Activated effector memory CD4-positive, alpha-beta T cell treated with anti-CD3 and anti-CD28 coated beads, Interleukin-2, amount 50 U/mL, for 16 hours (primary cell): ENCODE measurements around the gene NUDT12.
A peak's percentile ranks its signal among the peaks of the same experiment; 100 is the strongest.

Source experiments
- DNase-seq: peaks from one replicate; pipeline ENCODE4 v3.0.0-alpha.2; 2020

The NUDT12 gene

GRCh38 chr5:103562453-103563157 lies at the start of gene NUDT12:
NUDT12 (minus strand) TSS chr5:103562789; CDS start chr5:103560248, 2,541 bp downstream.
- DNase-seq, result peak; percentile 66

DNA sequence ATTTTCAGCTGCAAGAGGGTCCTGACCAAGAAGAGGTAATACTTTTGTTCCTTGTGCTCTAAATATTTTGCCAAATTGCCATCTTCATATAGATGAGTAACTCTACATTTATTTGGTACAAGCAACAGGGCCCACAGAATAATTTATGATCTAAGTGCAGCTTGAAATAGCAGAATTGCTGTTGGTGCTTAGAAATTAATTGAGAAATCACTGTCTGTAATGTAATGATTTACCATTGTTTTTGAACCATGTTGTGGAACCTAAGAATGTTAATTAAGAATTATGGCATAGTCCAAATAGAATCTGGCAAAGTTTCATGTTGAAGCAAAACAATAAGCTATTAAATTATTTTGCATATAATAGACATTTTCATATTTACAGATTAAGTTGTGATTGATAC lies 44.8 kb upstream of the NUDT12 start:
- DNase-seq, result no peak

DNA sequence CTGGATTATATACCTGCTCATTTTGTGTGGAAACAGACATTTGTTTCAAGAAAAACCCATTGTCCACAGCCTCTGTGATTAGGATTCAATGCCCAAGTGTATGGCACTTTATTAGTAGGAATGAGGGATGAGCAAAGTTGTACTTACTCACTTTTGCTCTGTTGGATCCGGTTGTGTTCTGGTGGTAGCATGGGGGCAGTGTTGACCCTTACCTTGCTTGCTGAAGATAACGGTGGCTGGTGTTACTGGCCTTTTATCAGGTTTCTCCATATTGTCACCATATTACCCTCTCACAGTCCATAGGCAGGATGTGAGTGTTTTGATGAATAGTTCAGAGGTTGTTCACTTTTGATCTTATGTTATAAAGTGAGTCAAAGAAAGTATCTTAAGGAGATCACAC lies 42.7 kb upstream of the NUDT12 start:
- DNase-seq, result no peak

GRCh38 chr5:103602438-103602837 lies 39.8 kb upstream of the NUDT12 start:
- no peak for DNase-seq

DNA sequence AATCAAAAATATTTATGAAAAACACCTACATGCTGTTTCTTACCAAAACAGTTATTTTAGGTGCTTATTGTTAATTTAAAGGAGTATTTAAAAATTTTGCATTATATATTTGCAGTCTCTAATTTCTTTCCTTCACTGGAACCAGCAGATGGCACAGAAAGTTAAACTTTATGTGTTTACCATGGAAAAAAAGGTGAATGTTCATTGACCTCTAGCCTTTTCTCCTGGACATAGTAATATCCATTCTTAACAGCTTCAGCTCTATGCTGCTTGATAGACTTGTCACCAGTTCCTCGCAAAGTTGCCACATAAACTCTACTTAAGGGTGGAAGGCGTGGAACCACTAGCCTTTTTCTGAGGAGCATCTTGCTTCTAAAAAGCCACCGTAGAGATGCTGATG lies 38.7 kb upstream of the NUDT12 start:
- DNase-seq, result no peak

DNA sequence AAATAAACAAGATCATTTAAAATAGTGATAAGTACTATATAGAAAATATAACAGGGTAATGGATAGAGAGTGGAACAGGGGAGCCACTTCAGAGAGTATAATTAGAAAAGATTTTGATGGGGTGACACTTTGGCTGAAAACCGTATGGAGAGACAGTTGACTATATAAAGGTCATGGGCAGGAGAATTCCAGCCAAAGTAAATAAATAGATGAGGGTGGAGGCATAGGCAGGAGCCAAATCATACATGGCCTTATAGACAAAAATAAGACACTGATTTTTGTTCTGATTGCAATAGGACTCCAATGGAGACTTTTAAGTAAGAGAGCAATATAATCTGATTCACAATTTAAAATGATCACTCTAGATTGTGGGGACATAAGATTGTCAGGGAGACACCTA lies 37.5 kb upstream of the NUDT12 start:
- DNase-seq, result no peak

- DNase-seq, result no peak
Measured at GRCh38 chr5:103598997-103599566, 36.5 kb upstream of the NUDT12 start.

DNA sequence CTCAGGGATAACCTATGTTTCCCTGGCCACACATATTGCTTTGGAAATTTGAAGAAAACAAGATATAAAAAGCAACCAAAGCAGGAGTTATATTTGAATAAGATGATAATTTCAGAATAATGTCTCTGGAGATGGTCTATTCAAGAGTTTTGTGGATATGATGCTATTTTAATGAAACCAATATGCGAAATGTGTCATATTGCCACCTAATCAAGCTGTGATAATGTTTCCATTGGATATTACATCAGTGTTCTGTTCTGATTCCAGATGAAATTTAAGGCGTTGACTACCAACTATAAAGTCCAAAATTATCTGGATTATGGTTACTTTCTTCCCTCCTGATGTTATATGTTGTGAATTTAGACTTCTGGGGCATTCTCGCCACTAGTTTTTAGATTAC lies 27.6 kb upstream of the NUDT12 start:
- no peak for DNase-seq

GRCh38 chr5:103589776-103590175 lies 27.2 kb upstream of the NUDT12 start:
- no peak for DNase-seq

- DNase-seq, result no peak
Measured at GRCh38 chr5:103589357-103589756, 26.8 kb upstream of the NUDT12 start.

GRCh38 chr5:103587185-103587748 lies 24.7 kb upstream of the NUDT12 start:
- no peak for DNase-seq

DNA sequence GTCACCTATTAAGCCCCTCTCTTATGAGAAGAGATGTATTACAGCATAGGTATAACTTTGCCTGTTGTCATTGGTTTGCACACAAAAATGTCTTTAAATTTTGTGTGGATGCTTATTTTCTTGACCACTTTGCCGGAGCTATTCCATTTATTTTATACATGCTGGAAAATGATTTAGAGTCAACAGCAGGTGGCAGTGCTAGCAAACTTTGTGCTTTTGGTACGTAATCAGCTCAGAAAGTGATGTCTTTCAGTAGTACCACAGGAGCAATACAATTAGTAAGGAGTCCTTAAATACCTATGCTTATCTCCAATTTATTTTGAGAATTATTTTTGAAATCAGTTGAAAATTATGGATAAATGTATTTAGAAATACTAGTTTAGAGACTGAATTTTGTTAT lies 19.8 kb upstream of the NUDT12 start:
- no peak for DNase-seq

DNA sequence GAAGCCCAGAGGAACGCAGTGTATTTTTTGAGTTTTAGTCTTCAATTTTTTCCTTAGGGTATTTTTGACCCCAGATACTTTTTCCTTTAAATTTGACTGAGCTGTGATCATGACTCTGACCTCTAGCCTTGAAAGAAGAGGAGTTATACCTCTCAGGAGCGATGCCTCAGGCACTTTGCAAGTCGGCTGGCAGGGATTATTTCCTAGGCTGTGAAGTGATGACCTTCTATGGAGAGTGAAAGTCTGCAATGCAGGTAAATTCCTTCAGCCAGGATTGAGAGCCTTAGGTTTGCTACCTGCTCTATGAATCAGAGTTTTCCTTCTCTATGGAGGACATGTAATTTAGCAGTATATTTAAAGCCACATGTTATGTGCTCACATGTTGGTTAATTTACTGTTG lies 10.8 kb upstream of the NUDT12 start:
- no peak for DNase-seq

DNA sequence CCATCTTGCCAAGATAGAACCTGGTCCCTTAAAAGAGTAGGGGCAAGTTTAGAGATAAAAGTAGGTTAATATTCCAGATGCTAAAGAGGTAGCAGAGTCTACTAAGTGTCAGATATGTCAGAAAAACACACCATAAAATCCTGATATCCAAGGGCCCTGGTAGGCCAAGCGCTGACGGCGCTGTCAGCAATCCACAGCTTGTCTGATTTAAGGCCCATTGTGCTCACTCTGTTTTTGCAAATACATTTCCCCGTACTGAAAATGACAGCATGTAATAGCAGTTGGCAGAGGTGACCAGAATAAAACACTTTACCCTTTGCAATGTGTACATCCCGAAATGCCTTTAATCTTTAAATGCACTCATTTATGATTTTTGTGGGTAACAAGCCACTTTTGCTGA lies 9.9 kb upstream of the NUDT12 start:
- no peak for DNase-seq

- no peak for DNase-seq
Measured at GRCh38 chr5:103571730-103572129, 9.1 kb upstream of the NUDT12 start.

- DNase-seq, result no peak
Measured at GRCh38 chr5:103569313-103570060, 6.9 kb upstream of the NUDT12 start.

GRCh38 chr5:103565719-103566118 lies 3.1 kb upstream of the NUDT12 start:
- DNase-seq, result no peak

DNA sequence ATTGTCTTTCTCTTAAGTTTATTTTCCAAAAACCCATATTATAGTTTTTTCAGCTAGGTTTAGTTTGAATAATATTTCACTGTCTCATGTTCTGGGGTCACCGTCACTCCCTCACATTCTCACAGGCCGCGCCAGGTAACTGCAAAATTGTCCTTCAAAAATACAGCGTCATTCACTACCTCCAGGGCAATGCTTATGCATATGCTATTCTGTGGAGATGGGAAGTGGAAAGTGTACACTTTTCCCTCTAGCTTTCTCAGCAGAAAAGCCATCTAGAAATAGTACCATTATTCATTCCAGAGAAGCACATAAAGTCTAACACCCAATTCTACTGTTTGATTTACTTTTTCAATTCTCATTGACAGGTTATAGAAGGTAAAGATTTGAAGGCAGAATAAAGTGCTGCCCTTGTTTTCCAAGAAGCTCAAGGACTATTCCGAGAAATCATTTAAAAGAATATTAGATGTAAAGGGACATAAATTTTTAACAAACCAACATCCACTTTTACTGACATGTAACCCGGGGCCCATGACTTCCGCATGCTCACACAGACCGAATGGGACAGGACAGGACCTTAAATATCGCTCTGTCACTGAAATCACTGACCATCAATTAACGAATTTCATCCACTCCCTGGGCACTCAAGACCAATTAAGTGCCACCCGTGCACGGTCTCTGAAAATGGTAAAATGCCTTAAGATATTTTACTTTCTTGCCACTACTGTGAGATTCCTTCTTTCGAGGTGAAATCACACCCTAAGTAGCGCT lies 720 bp downstream of the NUDT12 start:
- DNase-seq, result no peak

- no peak for DNase-seq
Measured at GRCh38 chr5:103560826-103561225, 1.8 kb downstream of the NUDT12 start.

- no peak for DNase-seq
Measured at GRCh38 chr5:103546858-103547257, 15.7 kb downstream of the NUDT12 start.

DNA sequence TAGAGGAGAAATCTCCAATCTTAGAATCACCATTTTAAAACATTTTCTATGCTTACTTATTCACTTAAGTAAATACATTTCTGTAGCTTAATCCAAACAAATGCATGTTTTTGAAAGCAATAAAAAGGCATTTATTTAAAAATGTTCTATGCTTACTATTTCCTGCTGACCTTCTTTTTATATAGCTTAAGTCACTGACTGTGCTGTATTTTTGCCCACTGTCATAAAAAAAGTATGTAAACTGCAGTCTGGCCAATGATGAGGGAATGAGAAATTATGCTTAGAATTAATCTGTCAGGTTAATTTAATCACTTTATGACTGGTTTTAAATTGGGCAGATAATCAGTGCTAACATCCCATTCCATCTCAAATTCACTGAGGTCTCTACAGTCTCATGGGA lies 20.1 kb downstream of the NUDT12 start:
- DNase-seq, result no peak

- DNase-seq, result no peak
Measured at GRCh38 chr5:103541569-103541968, 21.0 kb downstream of the NUDT12 start.

DNA sequence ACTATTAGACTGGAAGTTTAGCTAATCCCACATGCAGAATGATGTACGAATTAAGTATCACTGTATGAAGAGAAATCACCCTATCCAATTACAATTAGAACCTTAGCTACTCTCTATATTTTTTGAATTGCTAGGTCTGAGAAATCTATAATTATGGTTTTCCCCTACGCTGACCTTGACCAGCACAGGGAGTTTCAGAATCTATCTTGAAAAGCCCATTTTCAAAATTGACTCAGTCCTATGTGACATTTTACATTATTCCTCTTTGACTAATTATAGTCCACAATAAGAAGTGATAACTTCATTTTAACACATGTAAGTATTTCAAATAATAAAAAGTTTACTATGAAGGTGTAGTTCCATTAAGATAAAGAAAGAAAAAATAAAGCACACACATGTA lies 21.5 kb downstream of the NUDT12 start:
- DNase-seq, result no peak
